HG02642 (cell line): ENCODE measurements around the gene WWOX.

Experiments used
- ATAC-seq: cut with Tn5 transposase; IDR thresholded peaks from one replicate; pipeline ENCODE4 v1.9.1; 2021; ENCODE audit warnings: mild to moderate bottlenecking; ENCODE audit not compliant: unreplicated experiment, poor library complexity

Gene WWOX

DNA sequence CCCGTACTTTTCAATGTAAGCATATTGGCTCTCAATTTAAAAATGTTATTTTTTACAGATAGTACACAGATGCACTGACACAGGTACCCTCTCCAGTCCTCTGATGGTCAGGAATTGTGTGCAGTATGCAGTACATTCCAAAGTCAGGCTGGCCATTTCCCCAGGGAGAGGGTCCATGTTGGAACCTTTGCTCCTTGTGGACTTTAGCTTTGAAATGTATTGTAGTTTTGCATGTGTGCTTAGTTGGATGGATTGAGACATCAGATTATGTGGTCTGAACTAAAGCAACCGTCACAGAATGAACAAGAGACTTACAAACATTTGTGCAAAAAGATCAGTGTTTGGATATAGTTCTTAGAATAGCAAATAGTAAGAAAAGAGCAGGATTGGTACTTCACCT is 381.1 kb downstream of the WWOX start:
- no peak for ATAC-seq

DNA sequence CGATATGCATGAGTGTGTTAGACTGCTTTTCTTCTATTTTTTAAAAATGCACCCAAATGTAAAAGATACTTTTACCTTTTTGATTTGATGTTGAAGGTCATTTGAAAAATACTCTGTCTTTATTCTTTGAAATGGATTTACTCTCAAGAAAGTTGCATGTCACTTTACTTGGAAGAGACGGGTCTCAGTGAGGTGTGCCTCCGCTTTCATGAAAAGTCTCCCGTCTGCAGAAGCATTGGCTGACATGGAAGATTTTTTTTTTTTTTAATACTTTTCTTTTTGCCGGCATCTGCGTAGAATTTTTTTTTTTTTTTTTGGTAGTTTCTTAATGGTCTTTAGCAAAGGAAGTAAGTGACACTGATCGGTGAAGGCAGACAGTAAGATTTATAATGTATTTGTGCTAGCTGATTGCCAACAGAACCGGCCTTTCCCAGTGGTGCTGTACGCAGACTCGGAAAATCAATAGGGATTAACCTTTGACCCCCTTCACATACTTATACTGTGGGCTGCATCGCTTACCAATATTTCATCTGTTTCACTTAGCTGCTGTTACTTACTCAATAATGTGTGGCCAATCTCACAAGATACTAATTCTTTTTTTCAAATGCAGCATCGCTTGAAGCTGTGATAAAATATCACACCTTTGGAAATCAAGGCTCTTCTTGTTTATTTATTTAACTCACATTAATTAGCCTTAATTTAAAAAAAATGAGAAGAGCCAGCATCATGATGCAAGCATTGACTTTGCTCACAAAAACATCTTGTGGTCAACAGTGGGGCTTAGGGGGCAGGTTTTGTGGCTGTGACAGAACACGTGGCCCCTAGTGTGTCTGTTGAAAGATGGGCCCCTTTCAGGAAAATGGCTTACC is 383.9 kb downstream of the WWOX start:
- no peak for ATAC-seq

DNA sequence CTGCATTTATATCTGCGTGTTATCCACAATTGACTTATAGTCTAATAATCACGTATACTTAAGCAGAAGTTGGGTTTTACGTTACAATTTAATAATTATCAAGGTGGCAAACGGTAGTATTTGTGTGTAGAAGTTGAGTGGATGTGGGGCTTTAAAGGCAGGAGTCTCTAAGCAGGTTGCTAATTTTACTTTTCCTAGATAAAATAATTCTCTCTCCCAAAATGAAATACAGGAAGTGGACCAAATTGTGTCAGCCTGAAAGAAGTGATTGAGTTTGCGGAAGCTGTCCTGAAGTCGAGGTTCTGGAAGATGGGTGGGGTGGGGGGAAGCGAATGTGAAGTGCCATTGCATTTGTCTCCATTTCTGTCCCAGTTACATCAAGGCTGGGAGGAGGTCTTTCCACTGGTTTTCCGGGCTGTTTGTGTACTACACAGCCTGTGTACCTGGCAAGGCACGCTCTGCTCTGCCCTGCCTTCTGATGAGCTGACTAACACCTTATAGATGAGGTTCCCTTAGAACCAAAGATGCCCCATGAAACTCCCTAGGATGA is 385.1 kb downstream of the WWOX start:
- ATAC-seq: no peak

- no peak for ATAC-seq
Observed at GRCh38 chr16:78485188-78485916, 385.9 kb downstream of the WWOX start.

DNA sequence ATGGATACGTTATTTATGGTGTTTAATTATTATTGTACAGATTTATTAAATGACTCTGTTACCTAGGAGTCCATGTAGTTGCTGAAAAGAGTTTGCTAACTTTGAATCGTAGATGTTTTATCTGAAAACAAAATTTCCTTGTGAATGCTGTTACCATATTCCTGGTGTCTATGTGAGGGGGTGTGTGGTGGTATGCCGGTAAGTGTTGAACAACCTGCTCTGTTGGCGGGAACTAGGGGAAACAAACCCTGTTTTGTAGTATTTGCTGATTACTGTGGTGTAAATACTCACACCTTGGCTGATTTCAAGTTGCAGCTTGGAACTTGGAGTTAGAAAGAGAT is 386.4 kb downstream of the WWOX start:
- no peak for ATAC-seq

- no peak for ATAC-seq
Observed at GRCh38 chr16:78487471-78487870, 388.0 kb downstream of the WWOX start.

DNA sequence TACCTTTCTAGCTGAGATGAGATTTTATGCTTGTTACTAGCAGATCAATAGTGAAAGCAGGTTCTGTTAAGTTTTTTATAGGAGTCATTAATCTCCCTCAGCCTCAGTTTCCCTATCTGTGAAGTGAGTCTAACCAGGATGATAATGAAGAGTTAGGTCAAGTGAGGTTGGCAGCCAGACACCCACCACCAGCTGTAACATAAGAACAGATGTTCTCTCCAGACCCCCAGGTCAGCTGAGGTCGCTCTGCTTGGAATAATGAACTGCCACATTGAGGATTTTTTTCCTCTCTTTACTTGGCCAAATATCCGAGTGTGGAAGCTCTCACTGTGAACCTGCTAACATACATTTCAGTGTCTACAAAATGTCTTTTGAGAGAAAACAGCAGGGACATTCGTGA is 389.6 kb downstream of the WWOX start:
- ATAC-seq: no peak

DNA sequence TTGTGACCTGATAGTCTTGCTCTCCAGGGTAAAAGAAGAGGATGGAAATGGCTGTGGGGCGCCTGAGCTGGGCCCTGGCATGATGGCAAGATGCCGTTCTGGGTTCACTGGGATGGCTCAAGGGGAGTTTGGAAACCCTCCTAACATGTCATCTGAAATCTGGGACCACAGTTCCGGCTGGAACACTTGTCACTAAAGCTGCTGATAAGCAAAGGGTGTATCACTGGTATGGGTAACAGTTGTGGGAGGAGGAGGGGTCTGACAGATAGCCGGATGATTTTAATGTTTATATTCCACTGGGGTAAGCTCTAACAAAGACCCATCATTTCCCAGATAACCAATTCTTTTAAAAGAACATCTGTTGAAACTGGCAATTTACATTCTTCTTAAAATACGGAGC is 390.2 kb downstream of the WWOX start:
- no peak for ATAC-seq

- ATAC-seq: no peak
Observed at GRCh38 chr16:78490431-78490830, 391.0 kb downstream of the WWOX start.

- no peak for ATAC-seq
Observed at GRCh38 chr16:78490847-78491246, 391.4 kb downstream of the WWOX start.

GRCh38 chr16:78493573-78493972 is 394.1 kb downstream of the WWOX start:
- ATAC-seq: no peak

- ATAC-seq: no peak
Observed at GRCh38 chr16:78494105-78494504, 394.7 kb downstream of the WWOX start.

DNA sequence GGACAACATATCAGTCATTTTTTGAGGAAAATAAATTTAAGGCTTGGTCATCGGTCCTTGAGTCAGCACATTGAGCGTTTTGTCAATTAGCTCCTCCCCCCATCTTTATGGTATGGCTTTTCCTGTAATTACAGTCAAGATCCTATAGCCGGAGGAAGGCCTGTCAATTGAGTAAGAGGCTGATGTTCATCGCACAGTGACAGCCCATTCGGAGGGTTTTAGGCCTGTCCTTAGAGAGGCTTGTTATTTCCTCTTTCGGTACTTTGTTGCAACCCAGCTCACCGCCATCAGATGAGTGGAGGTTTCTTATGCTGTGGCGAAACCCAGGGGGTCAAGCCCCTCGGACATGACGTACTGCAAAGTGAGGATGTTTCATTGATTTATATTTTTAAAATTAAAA is 395.2 kb downstream of the WWOX start:
- no peak for ATAC-seq

GRCh38 chr16:78496189-78496588 is 396.7 kb downstream of the WWOX start:
- no peak for ATAC-seq

DNA sequence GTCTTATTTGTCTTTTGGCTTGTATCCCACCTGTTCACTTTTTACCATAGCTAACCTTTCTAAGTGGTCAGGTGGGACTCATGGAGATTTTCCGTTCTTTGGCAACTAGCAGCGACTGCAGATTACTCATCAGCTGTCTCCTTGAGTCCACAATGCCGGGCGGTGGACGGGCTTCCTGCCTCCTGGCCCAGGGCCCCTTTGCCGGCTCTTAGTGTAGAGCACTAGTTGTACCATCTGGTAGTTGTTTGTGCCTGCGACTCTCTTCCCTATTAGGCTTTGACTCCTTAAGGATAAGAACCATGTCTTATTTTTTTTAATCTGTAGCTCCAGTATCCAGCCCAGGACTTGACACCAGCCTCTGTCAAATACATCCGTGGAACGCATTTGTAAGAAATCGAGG is 399.9 kb downstream of the WWOX start:
- no peak for ATAC-seq

DNA sequence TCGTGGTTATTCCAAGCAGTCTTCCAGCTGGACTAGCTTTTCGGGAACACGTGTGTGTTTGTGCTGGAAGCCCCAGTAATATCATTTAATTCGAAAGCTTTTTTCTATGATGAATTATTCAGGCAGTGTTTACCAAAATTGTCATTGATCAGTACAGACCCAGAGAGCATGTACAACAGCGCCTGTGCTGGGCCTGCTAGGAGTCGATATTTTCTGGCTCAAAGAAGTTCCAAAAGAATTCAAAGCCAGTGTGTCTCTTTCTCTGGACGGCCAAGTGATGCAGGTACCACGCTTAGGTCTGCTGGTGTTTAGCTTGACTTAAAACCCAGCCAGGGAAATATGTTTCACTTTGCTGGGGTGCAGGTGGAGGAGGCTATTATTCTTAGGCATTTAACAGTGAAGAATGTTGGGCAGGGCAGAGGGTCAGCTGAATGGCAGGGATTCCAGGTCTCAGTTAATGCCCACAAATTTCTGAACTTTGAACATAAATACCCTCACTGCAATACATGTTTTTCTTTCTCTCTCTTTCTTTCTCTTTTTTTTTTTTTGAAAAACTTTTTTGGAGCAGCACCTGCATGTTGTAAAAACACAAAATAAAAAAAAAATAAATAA is 401.3 kb downstream of the WWOX start:
- ATAC-seq: no peak

DNA sequence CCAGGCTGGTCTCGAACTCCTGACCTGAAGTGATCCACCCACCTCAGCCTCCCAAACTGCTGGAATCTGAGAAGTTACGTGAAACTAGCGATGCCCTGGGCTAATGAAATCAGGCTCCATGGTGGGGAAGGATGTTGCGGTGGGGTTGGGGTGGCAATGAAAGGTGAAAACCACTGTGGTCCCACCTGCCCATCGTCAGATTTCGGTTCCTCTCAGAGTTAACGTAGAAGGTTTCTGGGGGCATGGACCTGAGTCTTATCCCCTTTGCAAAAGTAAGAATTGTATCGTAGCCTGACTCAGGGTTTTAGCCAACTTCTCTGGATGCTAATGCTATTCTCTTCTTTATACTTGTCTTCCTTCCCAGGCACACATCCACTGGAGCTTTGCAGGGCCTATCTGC is 402.3 kb downstream of the WWOX start:
- ATAC-seq: no peak

- no peak for ATAC-seq
Observed at GRCh38 chr16:78502812-78503350, 403.4 kb downstream of the WWOX start.

DNA sequence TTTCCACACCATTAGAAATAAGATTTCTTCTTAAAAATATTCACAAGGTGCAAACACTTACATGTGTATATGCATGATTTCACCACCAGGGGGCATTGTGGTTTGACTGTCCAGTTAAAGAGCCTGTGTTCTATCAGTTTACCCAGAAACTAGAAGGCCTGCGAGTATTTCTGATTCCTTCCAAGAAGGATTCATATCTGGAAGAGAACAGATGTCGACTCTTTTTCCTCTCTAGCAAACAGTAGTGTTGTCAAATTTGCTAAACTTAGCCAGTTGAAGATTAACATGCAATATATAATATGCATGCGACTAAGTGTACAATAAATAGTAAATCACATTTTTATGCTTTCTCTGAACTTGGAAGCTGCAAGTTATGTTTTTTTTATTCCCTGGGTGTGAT is 404.1 kb downstream of the WWOX start:
- ATAC-seq: no peak

DNA sequence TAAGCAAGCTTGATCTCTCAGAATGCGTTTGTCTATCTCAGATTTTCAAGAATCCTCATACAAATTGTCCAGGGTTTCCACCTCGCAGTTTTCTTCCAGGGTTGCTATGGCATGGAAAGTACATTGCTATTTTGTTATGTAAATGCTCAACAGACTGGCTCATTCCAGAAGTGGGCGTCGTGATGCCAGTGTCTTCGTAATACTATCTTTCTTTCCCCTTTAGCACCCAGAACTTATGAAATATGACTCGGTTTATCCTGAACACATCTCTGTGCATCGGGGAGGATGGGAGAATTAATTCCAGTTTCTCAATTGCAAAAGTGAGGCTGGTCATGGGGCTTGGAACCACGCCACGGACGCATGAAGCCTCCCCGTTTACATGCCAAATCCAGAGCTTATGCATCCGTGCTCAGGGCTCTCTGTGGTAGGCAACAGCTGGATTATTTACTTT is 405.0 kb downstream of the WWOX start:
- ATAC-seq: no peak

DNA sequence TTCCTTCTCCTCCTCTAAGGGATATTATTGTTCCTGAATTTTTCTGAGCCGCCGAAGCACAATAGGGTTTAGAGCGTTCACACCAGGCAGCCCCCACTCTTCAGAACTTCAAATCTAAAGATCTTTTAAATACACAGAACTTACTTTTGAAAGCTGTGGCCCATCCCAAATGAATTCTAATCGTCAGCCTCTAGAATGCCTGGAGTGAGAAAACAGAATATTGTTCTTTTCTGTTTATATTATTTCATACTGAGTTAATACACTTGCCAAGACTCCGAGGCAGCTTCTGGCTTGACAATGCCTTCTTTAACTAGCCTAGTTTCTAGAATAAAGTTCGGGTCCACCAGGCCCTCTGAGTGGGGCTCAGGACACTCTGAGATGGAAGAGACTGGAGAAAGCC is 405.6 kb downstream of the WWOX start:
- ATAC-seq: no peak
